ENCODE measurements around the gene ZNF41. TPM values are rescaled to one million over a fixed set of nuclear protein-coding genes. Genes with fewer than 3 reads are reported as not detected.

ZNF41 gene
- total and polyA plus RNA-seq, 12 donors: 3.1 to 19.3 (median 14.6) TPM

DNA sequence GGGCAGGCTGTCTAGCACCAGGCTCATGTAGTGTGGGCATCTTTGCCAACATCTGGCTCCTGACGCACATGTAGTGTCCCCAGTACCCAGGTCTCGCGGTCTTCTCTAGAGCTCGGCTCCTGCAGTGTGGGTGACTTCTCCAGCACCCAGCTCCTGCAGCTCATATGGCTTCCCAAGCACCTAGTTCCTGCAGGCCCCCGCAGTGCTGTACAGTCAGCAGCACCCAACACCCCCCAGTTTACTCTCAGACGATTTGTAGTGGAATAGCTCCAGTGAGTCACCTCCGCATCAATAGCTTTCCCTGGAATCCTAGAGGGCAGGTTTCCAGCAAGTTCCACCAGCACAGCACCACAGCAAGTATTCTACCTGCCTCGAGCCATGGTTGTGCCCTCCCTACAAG, 30.9 kb downstream of the ZNF41 start:
- TF ChIP-seq, protein P1, sequence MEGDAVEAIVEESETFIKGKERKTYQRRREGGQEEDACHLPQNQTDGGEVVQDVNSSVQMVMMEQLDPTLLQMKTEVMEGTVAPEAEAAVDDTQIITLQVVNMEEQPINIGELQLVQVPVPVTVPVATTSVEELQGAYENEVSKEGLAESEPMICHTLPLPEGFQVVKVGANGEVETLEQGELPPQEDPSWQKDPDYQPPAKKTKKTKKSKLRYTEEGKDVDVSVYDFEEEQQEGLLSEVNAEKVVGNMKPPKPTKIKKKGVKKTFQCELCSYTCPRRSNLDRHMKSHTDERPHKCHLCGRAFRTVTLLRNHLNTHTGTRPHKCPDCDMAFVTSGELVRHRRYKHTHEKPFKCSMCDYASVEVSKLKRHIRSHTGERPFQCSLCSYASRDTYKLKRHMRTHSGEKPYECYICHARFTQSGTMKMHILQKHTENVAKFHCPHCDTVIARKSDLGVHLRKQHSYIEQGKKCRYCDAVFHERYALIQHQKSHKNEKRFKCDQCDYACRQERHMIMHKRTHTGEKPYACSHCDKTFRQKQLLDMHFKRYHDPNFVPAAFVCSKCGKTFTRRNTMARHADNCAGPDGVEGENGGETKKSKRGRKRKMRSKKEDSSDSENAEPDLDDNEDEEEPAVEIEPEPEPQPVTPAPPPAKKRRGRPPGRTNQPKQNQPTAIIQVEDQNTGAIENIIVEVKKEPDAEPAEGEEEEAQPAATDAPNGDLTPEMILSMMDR (IDR thresholded peaks at IDR 0.05): no peak
- no peak for ATAC-seq
- 94 to 99% methylated on average over 8 of the region's 8 CpGs for WGBS, 2 donors
- H3K36me3 ChIP-seq: peaks cover 0 to 95% (median 10%) of the 10 kb centered on the region in 9 donors
- H3K9me3 ChIP-seq: peaks cover 0 to 48% (median 17%) of the 10 kb centered on the region in 11 donors
- no peak overlapping the region for H3K27ac ChIP-seq
- H3K27me3 ChIP-seq: no peaks in the 10 kb centered on the region
- H3K4me3 ChIP-seq: no peak overlapping the region
- no peaks in the 10 kb centered on the region for H3K4me1 ChIP-seq
- no peak for DNase-seq
- intact Hi-C loops (cut with DNase I): no loop called here

DNA sequence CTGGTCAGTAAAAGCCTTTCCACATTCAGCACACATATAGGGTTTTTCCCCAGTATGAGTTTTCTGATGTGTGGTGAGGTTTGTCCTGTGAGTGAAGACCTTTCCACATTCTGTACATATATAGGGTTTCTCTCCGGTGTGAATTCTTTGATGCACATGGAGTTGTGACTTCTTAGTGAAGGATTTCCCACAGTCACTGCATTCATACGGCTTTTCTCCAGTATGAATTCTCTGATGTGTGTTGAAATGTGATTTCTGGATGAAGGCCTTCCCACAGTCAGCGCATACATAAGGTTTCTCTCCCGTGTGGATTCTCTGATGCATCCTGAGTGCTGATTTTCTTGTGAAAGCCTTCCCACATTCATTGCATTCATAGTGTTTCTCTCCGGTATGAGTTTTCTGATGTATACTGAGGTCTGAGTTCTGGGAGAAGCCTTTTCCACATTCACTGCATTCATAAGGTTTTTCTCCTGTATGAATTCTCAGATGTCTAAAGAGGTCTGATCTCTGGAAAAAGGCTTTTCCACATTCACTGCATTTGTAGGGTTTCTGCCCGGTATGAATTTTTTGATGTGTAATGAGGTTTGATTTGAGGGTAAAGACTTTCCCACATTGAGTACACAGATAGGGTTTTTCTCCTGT, 34.7 kb downstream of the ZNF41 start:
- Histone ChIP-seq H3K9me3 (peaks cover 0 to 86% (median 17%) of the 10 kb centered on the region in 11 donors), H3K27me3 (no peaks in the 10 kb centered on the region), H3K27ac (no peak overlapping the region), H3K36me3 (peaks cover 0 to 64% (median 10%) of the 10 kb centered on the region in 9 donors), H3K4me3 (no peak overlapping the region), H3K4me1 (no peaks in the 10 kb centered on the region)
- intact Hi-C loops (cut with DNase I): no loop called here
- DNase-seq (no peak), ATAC-seq (no peak)
- 97 to 98% methylated on average over 6 of the region's 6 CpGs for WGBS, 2 donors
- TF ChIP-seq, protein P1 (IDR thresholded peaks at IDR 0.05): no peak

GRCh38 chrX:47447607-47448006, 35.4 kb downstream of the ZNF41 start:
- DNase-seq (no peak), ATAC-seq (no peak)
- Histone ChIP-seq H3K4me3 (no peak overlapping the region), H3K36me3 (peaks cover 0 to 57% (median 10%) of the 10 kb centered on the region in 9 donors), H3K4me1 (no peaks in the 10 kb centered on the region), H3K9me3 (peaks cover 0 to 93% (median 17%) of the 10 kb centered on the region in 11 donors), H3K27me3 (no peaks in the 10 kb centered on the region), H3K27ac (no peak overlapping the region)
- TF ChIP-seq, protein P1 (IDR thresholded peaks at IDR 0.05): no peak
- intact Hi-C loops (cut with DNase I): no loop called here
- WGBS, 2 donors: 97 to 99% methylated on average over 11 of the region's 11 CpGs

GRCh38 chrX:47446971-47447370, 36.1 kb downstream of the ZNF41 start:
- H3K9me3 ChIP-seq: peaks cover 0 to 98% (median 17%) of the 10 kb centered on the region in 11 donors
- no peaks in the 10 kb centered on the region for H3K4me1 ChIP-seq
- H3K27me3 ChIP-seq: no peaks in the 10 kb centered on the region
- DNase-seq (no peak), ATAC-seq (no peak)
- 94 to 100% methylated on average over 2 of the region's 2 CpGs for WGBS, 2 donors
- H3K4me3 ChIP-seq: no peak overlapping the region
- TF ChIP-seq, protein P1 (IDR thresholded peaks at IDR 0.05): no peak
- intact Hi-C loops (cut with DNase I): no loop called here
- peaks cover 0 to 50% (median 10%) of the 10 kb centered on the region in 9 donors for H3K36me3 ChIP-seq
- H3K27ac ChIP-seq: no peak overlapping the region

Measured in heart right ventricle (tissue), 16 donors.